Left cardiac atrium (tissue), 4 donors: ENCODE measurements around the gene SLC2A10. TPM values are rescaled to one million over a fixed set of nuclear protein-coding genes. Genes with fewer than 3 reads are reported as not detected.

Experiments used
- ATAC-seq, 2 donors: fragments of 200-7000 bp; cut with Tn5 transposase; one replicate each; pipeline ENCODE4 v1.9.1; 2020; ENCODE audit warnings: mild to moderate bottlenecking in 2 of 2, moderate library complexity in 2 of 2
- DNase-seq: peaks from one replicate; pipeline ENCODE4 v3.0.0-alpha.2; 2020
- intact Hi-C, 2 donors: fragments of 100-400 bp; cut with DNase I; formaldehyde crosslinking; loops; one replicate each; pipeline versions ENCODE4 v1.14.1 to v1.15.1; 2022 to 2023
- total RNA-seq, 2 donors: library from RNA; stranded (reverse); fragmentation: NEBNext Ultra II Directional; extraction: Animal tissue kit (Norgen Biotek cat#: 25700); gene quantifications; one replicate each; pipeline ENCODE4 v1.2.1, GENCODE V29; 2021
- donor health status: DM: no; HTN: yes; CAD: no.
- donor health status: DM: no; HTN: yes; CAD: no; lungs with severe emphysema.
- donor health status: DM: yes; HTN: yes; CAD: no.
- donor health status: Dilated cardiomyopathy.

The SLC2A10 gene
- total RNA-seq, 2 donors from 2014 or later, result 5.6 to 7.7 TPM

- intact Hi-C loops, result loop anchor here (5.0 to 10.0 kb wide), 5 partner anchors 397 to 869 kb away; no protein-coding TSS in a partner anchor
- DNase-seq (no peak), ATAC-seq (no peak)
Measured at GRCh38 chr20:46755483-46756413, 46.3 kb downstream of the SLC2A10 start.

DNA sequence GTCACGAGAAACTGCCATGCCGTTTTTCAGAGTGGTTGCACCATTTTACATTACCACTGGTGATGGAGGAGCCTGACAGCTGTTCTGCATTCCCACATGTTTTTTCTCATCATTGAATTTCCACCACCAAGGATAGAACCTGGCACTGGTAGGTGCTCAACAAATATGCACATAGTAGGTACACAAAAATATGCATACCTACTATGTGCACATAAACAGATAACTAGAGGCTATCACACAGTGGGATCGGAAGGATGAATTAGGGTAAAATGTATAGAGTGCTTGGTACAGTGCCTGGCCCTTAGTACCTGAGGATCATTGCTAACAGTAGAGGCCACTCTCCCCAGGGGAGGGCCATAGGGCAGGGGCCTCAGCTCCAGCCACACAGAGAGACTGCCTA lies 47.0 kb downstream of the SLC2A10 start:
- ATAC-seq (no peak), DNase-seq (no peak)
- intact Hi-C loops, result loop anchor here (5.0 to 10.0 kb wide), 5 partner anchors 396 to 868 kb away; no protein-coding TSS in a partner anchor

DNA sequence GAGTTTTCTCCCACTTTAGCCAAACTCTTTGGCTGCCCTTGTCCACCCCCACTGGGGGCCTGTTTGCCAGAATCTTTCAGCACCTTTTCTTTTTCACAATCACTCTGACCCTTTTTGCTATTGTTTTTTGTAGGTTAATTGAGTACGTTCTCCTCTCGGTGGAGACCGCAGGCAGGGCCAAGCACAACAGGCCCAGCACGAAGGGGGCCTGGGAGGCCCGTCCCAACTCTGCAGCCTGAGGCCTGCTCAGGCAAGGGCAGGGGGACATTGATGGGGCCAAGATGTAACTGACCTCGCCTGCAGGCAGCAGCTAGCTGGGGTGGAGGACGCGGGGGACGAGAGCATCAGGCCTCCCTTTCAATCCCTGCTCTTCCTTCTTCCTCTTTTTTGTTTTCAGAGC lies 47.7 kb downstream of the SLC2A10 start:
- ATAC-seq (peak in 1 of 2 donors; percentile 12), DNase-seq (no peak)
- intact Hi-C loops, result loop anchor here (5.0 to 10.0 kb wide), 5 partner anchors 395 to 868 kb away; no protein-coding TSS in a partner anchor

- intact Hi-C loops, result loop anchor here (2.0 to 10.0 kb wide), 6 partner anchors 393 to 867 kb away; no protein-coding TSS in a partner anchor
- ATAC-seq, result peak in 1 of 2 donors; percentile 54
- DNase-seq, result peak; percentile 38
Measured at GRCh38 chr20:46757754-46758678, 48.6 kb downstream of the SLC2A10 start.

- no peak for ATAC-seq
- intact Hi-C loops, result loop anchor here (2.0 to 10.0 kb wide), 6 partner anchors 392 to 866 kb away; no protein-coding TSS in a partner anchor
- DNase-seq, result no peak
Measured at GRCh38 chr20:46758929-46759669, 49.6 kb downstream of the SLC2A10 start.

GRCh38 chr20:46761566-46761965 lies 52.1 kb downstream of the SLC2A10 start:
- DNase-seq, result no peak
- no peak for ATAC-seq
- intact Hi-C loops, result no loop called here

DNA sequence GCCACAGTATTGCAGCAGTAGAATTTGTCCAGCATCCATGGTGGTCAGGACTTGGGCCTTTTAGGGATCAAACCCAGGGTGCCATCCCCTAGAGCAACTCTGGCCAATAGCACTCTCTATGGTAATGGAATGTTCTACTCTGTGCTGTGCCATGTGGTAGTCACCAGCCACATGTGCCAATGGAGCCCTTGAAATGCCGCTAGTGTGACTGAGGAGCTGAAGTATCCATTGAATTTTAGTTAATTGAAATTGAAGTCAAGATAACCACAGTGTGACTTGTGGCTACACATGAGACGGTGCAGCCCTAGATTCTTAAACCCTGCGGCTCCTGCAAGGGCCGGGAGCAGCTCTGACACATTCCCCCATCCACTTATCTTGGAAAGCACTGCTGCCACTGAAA lies 54.6 kb downstream of the SLC2A10 start:
- DNase-seq, result no peak
- ATAC-seq, result no peak
- intact Hi-C loops, result no loop called here

- ATAC-seq (no peak), DNase-seq (no peak)
- intact Hi-C loops, result no loop called here
Measured at GRCh38 chr20:46765506-46766120, 56.2 kb downstream of the SLC2A10 start.

- DNase-seq (no peak), ATAC-seq (no peak)
- intact Hi-C loops, result no loop called here
Measured at GRCh38 chr20:46767127-46767761, 57.8 kb downstream of the SLC2A10 start.

DNA sequence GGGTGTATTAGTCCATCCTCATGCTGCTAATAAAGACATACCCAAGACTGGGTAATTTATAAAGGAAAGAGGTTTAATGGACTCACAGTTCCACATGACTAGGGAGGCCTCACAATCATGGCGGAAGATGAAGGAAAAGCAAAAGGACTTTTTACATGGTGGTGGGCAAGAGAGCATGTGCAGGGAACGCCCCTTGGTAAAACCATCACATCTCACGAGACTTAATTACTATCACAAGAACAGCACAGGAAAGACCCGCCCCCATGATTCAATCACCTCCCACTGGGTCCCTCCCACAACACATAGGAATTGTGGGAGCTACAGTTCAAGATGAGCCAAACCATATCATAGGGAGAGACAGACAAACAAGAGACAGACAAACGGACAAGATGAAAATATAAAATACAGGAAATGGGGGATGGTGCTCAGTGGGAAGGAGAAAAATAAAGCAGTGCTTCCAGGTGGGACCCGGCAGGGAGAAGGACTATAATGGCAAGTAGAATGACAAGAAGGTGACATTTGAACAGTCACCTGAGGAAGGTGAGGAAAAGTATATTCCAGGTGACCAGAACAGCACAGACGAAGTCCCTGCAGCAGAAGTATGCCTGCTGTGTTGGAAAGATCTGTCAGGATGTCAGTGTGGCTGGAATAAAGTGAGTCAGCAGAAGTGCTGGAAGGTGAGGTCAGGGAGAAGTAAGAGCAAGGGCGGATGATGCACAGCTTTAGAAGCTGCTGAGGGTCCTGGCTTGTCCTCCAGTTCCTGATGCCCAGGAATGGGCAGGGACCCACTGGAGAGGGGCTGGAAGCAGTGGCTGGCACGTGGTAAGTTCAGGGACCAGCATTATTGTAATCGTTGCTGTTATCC lies 61.1 kb downstream of the SLC2A10 start:
- intact Hi-C loops, result no loop called here
- no peak for DNase-seq

GRCh38 chr20:46771195-46771588 lies 61.7 kb downstream of the SLC2A10 start:
- DNase-seq (no peak), ATAC-seq (no peak)
- intact Hi-C loops, result no loop called here

More for the DNA sequence above, 61.1 kb downstream of the SLC2A10 start:
- no peak for ATAC-seq

GRCh38 chr20:46772901-46773300 lies 63.5 kb downstream of the SLC2A10 start:
- DNase-seq (no peak), ATAC-seq (no peak)
- intact Hi-C loops, result no loop called here

GRCh38 chr20:46773680-46774079 lies 64.2 kb downstream of the SLC2A10 start:
- intact Hi-C loops, result no loop called here
- DNase-seq (no peak), ATAC-seq (no peak)

DNA sequence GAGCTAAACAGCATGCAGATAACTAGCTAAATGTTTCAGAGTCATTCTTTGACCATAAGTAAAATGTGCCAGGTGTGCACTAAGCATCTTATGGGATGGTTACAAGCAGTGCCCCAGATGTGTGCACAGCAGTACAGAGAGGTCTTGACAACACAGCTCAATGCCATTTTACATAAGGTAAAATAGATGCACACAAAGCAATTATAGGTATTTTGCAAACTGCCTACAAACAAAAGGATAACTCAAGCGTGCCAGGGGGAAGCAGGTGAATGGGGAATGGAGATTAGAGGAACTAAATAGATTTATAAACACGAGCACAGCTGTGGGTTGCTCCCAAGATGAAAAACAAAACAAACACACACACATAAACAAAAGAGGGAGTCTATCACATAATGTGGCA lies 64.8 kb downstream of the SLC2A10 start:
- no peak for ATAC-seq
- no peak for DNase-seq
- intact Hi-C loops, result no loop called here

GRCh38 chr20:46774943-46775560 lies 65.6 kb downstream of the SLC2A10 start:
- no peak for ATAC-seq
- no peak for DNase-seq
- intact Hi-C loops, result no loop called here

DNA sequence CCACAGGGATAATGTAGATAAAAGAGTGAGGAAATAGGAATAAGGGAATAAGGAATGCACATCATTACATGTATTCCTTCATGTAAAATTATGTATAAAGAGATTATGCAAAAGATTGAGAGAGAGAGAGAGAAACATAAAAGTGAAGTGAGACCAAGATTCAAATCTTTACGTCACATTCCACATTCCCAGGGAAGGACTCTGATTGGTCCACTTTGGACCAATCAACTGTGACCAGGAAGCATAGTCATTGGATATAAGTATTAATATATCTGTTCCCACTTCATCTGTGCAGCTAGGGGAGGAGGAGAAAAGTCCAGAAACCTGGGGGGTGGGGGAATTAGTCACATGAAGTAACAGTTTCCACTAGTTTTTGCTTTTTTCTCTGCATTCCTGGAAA lies 66.4 kb downstream of the SLC2A10 start:
- DNase-seq (no peak), ATAC-seq (no peak)
- intact Hi-C loops, result no loop called here

DNA sequence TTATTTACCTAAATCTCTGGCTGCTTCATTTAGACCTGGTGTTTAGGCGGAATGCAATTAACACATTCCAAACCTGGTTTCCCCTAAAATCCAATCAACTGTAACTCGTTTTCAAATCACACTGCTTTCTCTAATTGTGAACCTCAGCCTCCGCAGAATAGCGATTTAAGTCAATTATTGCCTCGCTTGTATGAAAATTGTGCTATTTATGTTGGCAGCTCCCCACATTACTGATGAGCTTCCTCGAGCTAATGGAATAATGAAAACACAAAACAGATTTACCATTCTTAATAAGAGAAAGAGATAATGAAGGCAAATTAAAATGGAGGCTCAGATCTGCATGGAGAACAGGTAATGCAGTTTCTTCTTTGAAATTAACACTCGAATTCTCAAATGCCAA lies 67.9 kb downstream of the SLC2A10 start:
- no peak for DNase-seq
- intact Hi-C loops, result no loop called here
- ATAC-seq, result no peak
